T-cell (primary cell): ENCODE measurements around the gene RAB23. TPM values are rescaled to one million over a fixed set of nuclear protein-coding genes. Genes with fewer than 3 reads are reported as not detected.

Experiments
- ATAC-seq, 4 experiments: fragments of 200-7000 bp in 3 of 4; fragments of 150-1000 bp in 1 of 4; cut with Tn5 transposase; replicated peaks in 1 of 4; 1 replicate in 3 of 4; 2 replicates in 1 of 4; pipeline ENCODE4 v1.10.0; 2021; ENCODE audit warnings: moderate library complexity in 3 of 4, mild to moderate bottlenecking in 2 of 4, moderate number of reproducible peaks in 1 of 4
- CTCF ChIA-PET, 2 donors: fragments of 300-600 bp; sonication (Branson Sonifier 250); formaldehyde crosslinking; loops; one replicate each; lab custom pipeline; 2022; ENCODE audit warnings: antibody characterized with exemption in 2 of 2; lab: Charles Lee
- POLR2A ChIA-PET, 2 donors: fragments of 300-600 bp; sonication (Branson Sonifier 250); formaldehyde crosslinking; loops; one replicate each; lab custom pipeline; 2022; ENCODE audit warnings: antibody characterized with exemption in 2 of 2; lab: Charles Lee
- DNase-seq, 35 experiments: peaks; one replicate each; pipeline versions ENCODE4 v3.0.0 to v3.0.0-alpha.2; 2013 to 2023
- H3K27ac ChIP-seq: one replicate; pipeline ENCODE4 v1.5.1; 2013; ENCODE audit warnings: low read length
- H3K27me3 ChIP-seq, 2 experiments: replicated peaks in 1 of 2; 1 replicate in 1 of 2; 2 replicates in 1 of 2; pipeline versions ENCODE4 v1.6.1 to v1.7.0; 2013; ENCODE audit warnings: low read length in 1 of 2, mixed read lengths in 1 of 2; ENCODE audit not compliant: control insufficient read depth in 2 of 2, insufficient read depth in 2 of 2; ENCODE audit errors: extremely low read depth in 1 of 2
- H3K36me3 ChIP-seq, 2 donors: 1 replicate in 1 of 2; 2 replicates in 1 of 2; pipeline versions ENCODE4 v1.6.1 to v1.7.0; 2013; ENCODE audit warnings: low read length in 1 of 2; ENCODE audit not compliant: control insufficient read depth in 2 of 2, insufficient read depth in 1 of 2; ENCODE audit errors: extremely low read depth in 1 of 2
- H3K4me1 ChIP-seq, 2 experiments: 1 replicate in 1 of 2; 2 replicates in 1 of 2; pipeline versions ENCODE4 v1.6.1 to v1.7.0; 2013; ENCODE audit warnings: low read length in 2 of 2, mixed read lengths in 1 of 2; ENCODE audit not compliant: insufficient read depth in 2 of 2, control insufficient read depth in 1 of 2; ENCODE audit errors: extremely low read depth in 1 of 2
- H3K4me3 ChIP-seq, 2 donors: 1 replicate in 1 of 2; 2 replicates in 1 of 2; pipeline versions ENCODE4 v1.5.1 to v1.7.0; 2013; ENCODE audit warnings: mild to moderate bottlenecking in 2 of 2, low read length in 1 of 2, moderate library complexity in 1 of 2; ENCODE audit not compliant: control insufficient read depth in 1 of 2; ENCODE audit errors: extremely low read depth in 1 of 2
- H3K9me3 ChIP-seq: 2 replicates; pipeline ENCODE4 v1.7.0; 2013
- H3K27ac Mint-ChIP-seq, 2 donors: one replicate each; pipeline ENCODE4 v1.8.0; 2020 to 2021; ENCODE audit warnings: mild to moderate bottlenecking in 2 of 2, mixed read lengths in 2 of 2
- H3K27me3 Mint-ChIP-seq, 2 donors: one replicate each; pipeline ENCODE4 v1.8.0; 2021 to 2022; ENCODE audit warnings: mixed read lengths in 2 of 2
- H3K36me3 Mint-ChIP-seq: one replicate; pipeline ENCODE4 v1.8.0; 2021; ENCODE audit warnings: mixed read lengths
- H3K4me1 Mint-ChIP-seq, 3 donors: one replicate each; pipeline ENCODE4 v1.8.0; 2020 to 2022; ENCODE audit warnings: mixed read lengths in 3 of 3, mild to moderate bottlenecking in 1 of 3
- H3K4me3 Mint-ChIP-seq, 3 donors: one replicate each; pipeline ENCODE4 v1.8.0; 2020 to 2022; ENCODE audit warnings: mild to moderate bottlenecking in 3 of 3, mixed read lengths in 3 of 3, moderate library complexity in 3 of 3
- H3K9me3 Mint-ChIP-seq, 3 donors: one replicate each; pipeline ENCODE4 v1.8.0; 2020 to 2022; ENCODE audit warnings: mixed read lengths in 3 of 3
- WGBS: methylation state at CpG from one replicate; pipeline ENCODE4 v1.1.5; 2013; ENCODE audit warnings: missing lambda C conversion rate; ENCODE audit not compliant: insufficient coverage; 5-methylcytosine and 5-hydroxymethylcytosine counted together
- total RNA-seq, 35 experiments: library from RNA in 6 of 35; stranded (reverse) in 6 of 35; fragments of 120-200 nt in 1 of 35; gene quantifications; one replicate each; pipeline versions ENCODE4 v1.2.1 to v1.2.4 and lab custom pipeline; 2013 to 2026

Gene RAB23
- total RNA-seq, 5 donors from 2014 or later (not counting 1 experiment from before 2014, with no cell fraction given) = 0.23 to 1.6 (median 0.82) TPM

DNA sequence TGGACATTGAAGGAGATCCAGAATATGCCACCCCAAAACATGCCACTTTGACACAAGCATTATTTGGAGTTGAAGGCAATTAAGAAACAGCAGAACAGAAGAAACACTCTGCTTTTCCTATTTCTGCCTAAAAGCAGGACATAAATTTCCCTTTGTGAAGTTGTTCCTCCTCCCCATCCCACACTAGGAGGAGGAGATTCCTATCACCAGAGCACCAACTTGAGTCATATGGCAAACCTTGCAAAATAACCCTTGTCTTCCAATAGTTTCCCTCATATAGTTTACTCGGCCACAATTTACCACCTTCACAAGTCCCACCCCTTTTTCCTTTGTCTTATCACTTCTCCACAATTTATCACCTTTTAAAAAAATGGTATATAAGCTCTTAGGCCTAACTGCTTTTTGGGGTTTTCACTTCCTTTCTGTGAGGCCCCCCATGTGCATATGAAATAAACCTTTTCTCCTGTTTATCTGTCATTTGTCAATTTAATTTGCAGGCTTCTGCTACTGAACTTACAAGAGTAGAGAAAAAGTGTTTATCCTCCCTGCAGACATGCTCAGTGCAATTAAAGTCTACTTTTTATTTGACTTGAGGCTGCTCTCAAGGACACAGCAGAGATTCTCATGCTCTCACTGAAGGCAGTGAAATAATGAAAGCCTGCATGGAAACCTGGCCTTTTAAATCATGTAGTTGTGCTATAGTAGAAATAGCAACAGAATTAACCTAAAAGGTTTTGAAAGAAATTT, 2.8 kb upstream of the RAB23 start:
- Mint-ChIP-seq H3K4me3 (no peak overlapping the region), H3K27ac (no peak overlapping the region), H3K4me1 (peaks cover 8 to 11% (median 10%) of the 10 kb centered on the region in 3 donors), H3K9me3 (no peaks in the 10 kb centered on the region), H3K27me3 (peaks cover 16 to 25% of the 10 kb centered on the region in 2 donors), H3K36me3 (no peaks in the 10 kb centered on the region)
- no peak for DNase-seq
- Histone ChIP-seq H3K27me3 (peaks cover 0 to 6% of the 10 kb centered on the region in 2 experiments), H3K4me1 (peaks cover 8% of the 10 kb centered on the region in 2 experiments), H3K9me3 (no peaks in the 10 kb centered on the region), H3K4me3 (no peak overlapping the region), H3K27ac (no peak overlapping the region), H3K36me3 (no peaks in the 10 kb centered on the region)
- WGBS = no CpG with 5 or more reads among the region's 1 CpG
- POLR2A ChIA-PET = no interaction called here
- ATAC-seq = no peak
- CTCF ChIA-PET = no interaction called here

DNA sequence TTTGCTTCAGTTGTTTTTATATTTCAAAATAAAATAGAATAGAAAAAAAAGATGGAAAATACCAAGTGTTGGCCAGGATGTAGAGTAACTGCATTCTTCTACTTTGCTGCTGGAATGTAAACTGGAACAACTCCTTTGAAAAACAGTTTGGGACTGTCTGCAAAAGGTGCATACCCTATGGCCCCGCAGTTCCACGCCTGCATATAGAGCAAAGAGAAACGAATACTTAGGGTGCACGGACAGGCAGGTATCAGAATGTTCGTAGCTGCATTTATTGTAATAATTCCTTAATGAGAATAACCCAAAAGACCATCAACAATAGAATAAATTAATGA, 603 bp upstream of the RAB23 start:
- peaks cover 0 to 6% of the 10 kb centered on the region in 2 experiments for H3K27me3 ChIP-seq
- H3K4me3 Mint-ChIP-seq = peak overlapping the region; percentile 97 to 99 (median 99)
- peaks cover 8% of the 10 kb centered on the region in 2 experiments for H3K4me1 ChIP-seq
- no peaks in the 10 kb centered on the region for H3K36me3 Mint-ChIP-seq
- peaks cover 8 to 11% (median 10%) of the 10 kb centered on the region in 3 donors for H3K4me1 Mint-ChIP-seq
- H3K9me3 Mint-ChIP-seq = no peaks in the 10 kb centered on the region
- peak overlapping the region; percentile 77 to 91 for H3K4me3 ChIP-seq
- H3K27ac Mint-ChIP-seq = no peak overlapping the region
- CTCF ChIA-PET = interaction anchor here in 1 of 2 donors (1.3 kb wide), 1 partner anchor 93 kb away, joined by 5 read pairs; no protein-coding TSS in a partner anchor
- no peaks in the 10 kb centered on the region for H3K36me3 ChIP-seq
- WGBS = no CpG with 5 or more reads among the region's 5 CpGs
- H3K27me3 Mint-ChIP-seq = peaks cover 14 to 26% of the 10 kb centered on the region in 2 donors
- no peaks in the 10 kb centered on the region for H3K9me3 ChIP-seq
- no peak overlapping the region for H3K27ac ChIP-seq
- peak in 1 of 35 experiments; percentile 33 for DNase-seq
- ATAC-seq = no peak
- POLR2A ChIA-PET = interaction anchor here in 1 of 2 donors (0.6 kb wide), 1 partner anchor 110 kb away, joined by 3 read pairs; no protein-coding TSS in a partner anchor

DNA sequence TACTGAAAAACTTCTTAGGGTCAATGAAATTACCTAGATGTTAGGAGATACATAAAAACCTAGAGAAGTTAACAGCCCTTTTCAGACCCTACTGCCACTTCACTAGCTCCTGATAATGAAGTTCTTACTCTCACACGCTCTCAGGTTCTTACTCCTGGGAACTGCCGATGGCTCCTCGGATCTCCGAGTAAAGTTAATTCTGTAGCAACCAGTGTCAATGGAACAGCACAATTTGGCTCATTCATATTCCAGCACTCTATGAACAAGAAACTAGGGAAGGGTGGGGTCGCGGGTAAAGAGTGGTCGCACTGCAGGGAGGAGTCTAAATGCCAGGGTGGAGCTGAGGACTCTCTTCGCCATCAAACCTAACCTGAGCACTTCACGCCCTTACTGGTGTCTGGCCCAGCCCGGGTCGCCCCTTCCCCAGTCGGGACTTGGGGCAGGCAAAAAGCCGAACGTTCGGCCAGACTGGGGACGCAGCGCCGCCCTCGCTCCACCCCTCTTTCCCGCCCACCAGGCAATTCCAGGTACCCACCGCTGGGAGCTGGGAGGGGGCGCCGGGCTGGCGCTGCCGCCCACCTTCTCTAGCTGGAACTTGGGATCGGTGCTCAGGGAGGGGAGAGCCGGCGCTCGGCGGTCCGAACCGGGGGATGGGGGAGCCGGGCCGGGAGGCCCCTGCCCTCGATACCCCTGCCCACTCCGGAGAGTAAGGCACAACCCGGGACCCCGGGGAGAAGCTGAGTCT, 744 bp downstream of the RAB23 start:
- WGBS = 0% methylated on average over 24 of the region's 38 CpGs
- Histone ChIP-seq H3K4me1 (peaks cover 8% of the 10 kb centered on the region in 2 experiments), H3K27me3 (peaks cover 0 to 9% of the 10 kb centered on the region in 2 experiments), H3K4me3 (peak overlapping the region; percentile 77 to 91), H3K27ac (no peak overlapping the region), H3K9me3 (no peaks in the 10 kb centered on the region), H3K36me3 (no peaks in the 10 kb centered on the region)
- no peaks in the 10 kb centered on the region for H3K9me3 Mint-ChIP-seq
- H3K27me3 Mint-ChIP-seq = peaks cover 14 to 30% of the 10 kb centered on the region in 2 donors
- peak in 27 of 35 experiments; percentile 4 to 57 (median 21) for DNase-seq
- ATAC-seq = peak; percentile 32 to 64 (median 54)
- peaks cover 8 to 17% (median 10%) of the 10 kb centered on the region in 3 donors for H3K4me1 Mint-ChIP-seq
- no peaks in the 10 kb centered on the region for H3K36me3 Mint-ChIP-seq
- ChIA-PET POLR2A (no interaction called here), CTCF (interaction anchor here (0.6 to 1.3 kb wide), 4 partner anchors 45 to 125 kb away, joined by 3 to 8 read pairs (median 4); no protein-coding TSS in a partner anchor)
- peak overlapping the region; percentile 89 to 97 (median 91) for H3K4me3 Mint-ChIP-seq
- H3K27ac Mint-ChIP-seq = peak overlapping the region in 1 of 2 donors; percentile 60

DNA sequence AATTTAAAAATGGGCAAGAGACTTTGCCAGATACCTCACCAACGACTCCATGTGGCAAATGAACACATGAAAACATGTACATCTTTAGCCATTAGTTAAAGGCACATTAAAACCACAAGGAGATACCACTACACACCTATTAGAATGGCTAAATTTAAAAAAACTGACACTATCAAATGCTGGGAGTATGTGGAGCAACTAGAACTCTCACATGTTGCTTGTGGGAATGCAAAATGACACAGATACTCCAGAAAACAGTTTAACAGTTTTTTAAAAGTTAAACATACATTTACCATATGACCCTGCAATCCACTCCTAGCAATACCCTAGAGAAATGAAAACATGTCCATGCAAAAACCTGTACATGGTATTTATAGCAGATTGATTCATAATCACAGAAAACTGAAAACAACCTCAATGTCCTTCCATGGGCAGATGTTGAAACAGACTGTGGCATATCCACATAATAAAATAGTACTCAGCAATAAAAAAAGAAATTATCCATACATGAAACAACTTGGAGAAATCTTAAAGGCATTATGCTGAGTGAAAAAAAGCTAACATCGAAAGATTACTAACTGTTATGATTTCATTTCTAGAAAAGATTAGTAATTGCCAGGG, 1.9 kb downstream of the RAB23 start:
- Mint-ChIP-seq H3K4me3 (peak overlapping the region; percentile 28 to 63 (median 34)), H3K27me3 (peaks cover 14 to 28% of the 10 kb centered on the region in 2 donors), H3K9me3 (peaks cover 0 to 5% (median under 1%) of the 10 kb centered on the region in 3 donors), H3K27ac (no peak overlapping the region), H3K4me1 (peaks cover 12 to 27% (median 14%) of the 10 kb centered on the region in 3 donors), H3K36me3 (no peaks in the 10 kb centered on the region)
- peaks cover 0 to 9% of the 10 kb centered on the region in 2 experiments for H3K27me3 ChIP-seq
- no peak for ATAC-seq
- H3K4me1 ChIP-seq = peaks cover 8% of the 10 kb centered on the region in 2 experiments
- H3K36me3 ChIP-seq = no peaks in the 10 kb centered on the region
- no peak overlapping the region for H3K27ac ChIP-seq
- no peaks in the 10 kb centered on the region for H3K9me3 ChIP-seq
- CTCF ChIA-PET = no interaction called here
- POLR2A ChIA-PET = no interaction called here
- H3K4me3 ChIP-seq = no peak overlapping the region
- DNase-seq = no peak
- no CpG with 5 or more reads among the region's 2 CpGs for WGBS

DNA sequence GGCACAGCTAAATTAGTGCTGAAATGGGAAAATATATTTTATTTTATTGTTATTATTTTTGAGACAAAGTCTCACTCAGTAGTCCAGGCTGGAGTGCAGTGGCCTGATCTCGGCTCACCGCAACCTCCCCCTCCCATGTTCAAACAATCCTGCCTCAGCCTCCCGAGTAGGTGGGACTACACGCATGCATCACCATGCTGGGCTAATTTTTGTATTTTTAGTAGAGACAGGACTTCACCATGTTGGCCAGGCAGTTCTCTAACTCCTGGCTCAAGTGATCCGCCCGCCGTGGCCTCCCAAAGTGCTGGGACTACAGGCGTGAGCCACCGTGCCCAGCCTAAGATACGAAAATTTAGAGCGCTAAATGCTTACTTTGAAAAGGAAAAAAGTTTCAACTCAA, 4.8 kb downstream of the RAB23 start:
- H3K4me1 Mint-ChIP-seq = peaks cover 25 to 42% (median 28%) of the 10 kb centered on the region in 3 donors
- H3K9me3 Mint-ChIP-seq = peaks cover 0 to 9% (median 4%) of the 10 kb centered on the region in 3 donors
- no peak overlapping the region for H3K4me3 Mint-ChIP-seq
- POLR2A ChIA-PET = interaction anchor here (0.7 kb wide), 2 partner anchors 8 to 88 kb away, joined by 4 to 5 read pairs; no protein-coding TSS in a partner anchor
- no CpG with 5 or more reads among the region's 11 CpGs for WGBS
- Histone ChIP-seq H3K4me3 (no peak overlapping the region), H3K4me1 (peaks cover 8 to 16% of the 10 kb centered on the region in 2 experiments), H3K27ac (no peak overlapping the region), H3K27me3 (peaks cover 0 to 9% of the 10 kb centered on the region in 2 experiments), H3K9me3 (no peaks in the 10 kb centered on the region), H3K36me3 (no peaks in the 10 kb centered on the region)
- DNase-seq = no peak
- no peak for ATAC-seq
- H3K36me3 Mint-ChIP-seq = no peaks in the 10 kb centered on the region
- no peak overlapping the region for H3K27ac Mint-ChIP-seq
- CTCF ChIA-PET = no interaction called here
- H3K27me3 Mint-ChIP-seq = peaks cover 8 to 22% of the 10 kb centered on the region in 2 donors
